ENCODE data around the gene TUBB1.
A peak's percentile ranks its signal among the peaks of the same experiment; 100 is the strongest.
"Not testable (repeated sequence)": the region's sequence is repeated elsewhere in the genome, so short reads cannot be mapped to it uniquely, and the experiment has no call there.

TUBB1 gene

GRCh38 chr20:59024111-59024530 lies 4.9 kb downstream of the TUBB1 start:
- DNase-seq, result no peak

- DNase-seq, result no peak
Observed at GRCh38 chr20:59025086-59025485, 5.9 kb downstream of the TUBB1 start.

DNA sequence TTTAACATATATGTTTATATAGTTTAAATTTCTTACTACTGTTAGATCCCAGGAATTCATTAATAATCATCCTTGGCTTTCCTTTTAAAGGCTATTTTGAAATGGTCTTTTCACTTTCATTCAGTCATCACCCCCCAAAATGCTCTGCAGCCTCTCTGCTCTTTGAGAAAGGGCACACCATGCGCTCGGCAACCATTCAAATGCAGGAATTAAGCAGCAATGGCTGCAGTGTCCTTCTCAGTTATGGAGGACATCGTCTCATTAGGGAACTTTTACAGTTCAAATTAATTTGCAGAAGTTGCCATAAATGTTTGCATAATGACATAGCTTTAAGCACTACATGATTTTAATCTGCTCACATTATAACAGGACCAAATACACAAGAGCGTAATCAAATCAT lies 6.3 kb downstream of the TUBB1 start:
- DNase-seq, result no peak

DNA sequence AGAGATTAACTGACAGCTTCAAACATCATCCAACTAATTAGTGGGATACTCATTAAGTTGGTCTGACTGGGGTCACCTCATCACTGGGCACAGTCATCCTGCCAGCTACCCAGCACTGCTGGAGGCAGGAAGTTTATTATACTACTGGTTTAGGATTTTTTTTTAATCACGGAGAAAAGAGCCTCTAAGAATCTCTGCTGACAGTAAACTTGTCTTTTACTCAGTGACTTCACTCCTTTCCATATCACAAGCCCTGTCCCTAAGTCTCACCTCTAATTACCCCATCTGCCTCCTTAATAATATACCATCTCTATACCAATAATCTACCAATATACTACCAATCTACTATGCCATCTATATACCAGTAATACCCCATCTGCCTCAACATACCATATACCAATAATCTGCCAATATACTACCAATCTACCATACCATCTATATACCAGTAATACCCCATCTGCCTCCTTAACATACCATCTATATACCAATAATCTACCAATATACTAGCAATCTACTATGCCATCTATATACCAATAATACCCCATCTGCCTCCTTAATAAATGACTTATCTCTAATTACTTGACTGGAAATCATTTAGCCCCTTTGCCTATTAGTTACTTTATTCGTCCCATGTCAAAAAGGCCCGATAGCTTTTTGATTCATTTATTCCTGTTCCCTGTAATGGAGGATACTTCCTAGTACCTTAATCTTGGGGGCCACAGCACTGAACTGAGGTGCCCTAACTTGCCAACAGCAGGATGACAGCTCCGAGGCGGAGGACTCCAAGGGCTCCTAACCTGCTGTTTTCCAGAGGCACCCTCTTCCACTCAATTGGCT lies 7.9 kb downstream of the TUBB1 start:
- no peak for DNase-seq

DNA sequence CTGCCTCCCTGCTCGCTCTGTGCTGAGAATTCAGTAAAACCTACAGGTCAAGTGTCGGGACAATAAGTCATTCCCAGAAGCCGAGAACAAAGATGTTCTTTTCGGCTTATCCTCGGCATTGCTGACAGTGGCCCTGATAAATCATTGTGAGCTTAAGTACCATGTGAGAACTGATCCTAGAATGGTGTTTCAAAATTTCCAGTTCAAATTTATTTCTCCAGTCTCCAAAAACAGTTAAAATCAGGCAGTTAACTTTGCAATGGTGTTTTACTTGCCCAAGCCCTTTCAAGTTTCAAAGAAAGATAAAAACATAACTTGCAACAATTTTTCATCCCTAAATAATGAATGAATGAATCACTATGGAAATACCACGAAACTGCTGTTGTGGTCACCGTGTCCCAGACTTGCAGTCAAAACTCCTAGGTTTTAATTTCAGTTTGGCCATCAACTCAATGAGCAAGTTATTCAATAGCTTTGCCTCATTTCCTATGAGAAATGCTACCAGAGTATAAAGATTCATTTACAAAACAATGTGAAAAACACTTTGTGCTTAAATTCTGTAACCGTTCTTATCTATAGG lies 8.6 kb downstream of the TUBB1 start:
- no peak for DNase-seq

DNA sequence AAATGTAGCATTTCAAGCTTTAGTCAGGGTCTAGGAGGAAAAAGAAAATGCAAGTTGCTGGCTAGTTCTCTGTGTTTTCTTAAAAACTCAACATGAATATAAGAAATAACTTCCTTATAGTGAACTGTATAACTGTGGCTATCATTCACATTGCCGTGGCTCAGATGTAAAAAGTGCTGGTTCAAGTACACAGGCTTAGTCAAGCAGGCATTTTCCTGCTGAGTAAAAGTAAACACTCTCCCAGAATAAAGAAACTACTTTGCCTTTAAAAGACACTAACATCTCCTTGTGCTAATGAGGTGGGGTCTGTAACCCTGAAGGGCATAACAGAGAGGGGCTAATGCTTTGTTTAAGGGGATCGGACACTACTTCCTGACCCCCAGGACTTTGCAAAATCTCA lies 9.6 kb downstream of the TUBB1 start:
- no peak for DNase-seq

GRCh38 chr20:59030911-59031563 lies 11.8 kb downstream of the TUBB1 start:
- DNase-seq, result no peak

- no peak for DNase-seq
Observed at GRCh38 chr20:59031564-59032022, 12.4 kb downstream of the TUBB1 start.

DNA sequence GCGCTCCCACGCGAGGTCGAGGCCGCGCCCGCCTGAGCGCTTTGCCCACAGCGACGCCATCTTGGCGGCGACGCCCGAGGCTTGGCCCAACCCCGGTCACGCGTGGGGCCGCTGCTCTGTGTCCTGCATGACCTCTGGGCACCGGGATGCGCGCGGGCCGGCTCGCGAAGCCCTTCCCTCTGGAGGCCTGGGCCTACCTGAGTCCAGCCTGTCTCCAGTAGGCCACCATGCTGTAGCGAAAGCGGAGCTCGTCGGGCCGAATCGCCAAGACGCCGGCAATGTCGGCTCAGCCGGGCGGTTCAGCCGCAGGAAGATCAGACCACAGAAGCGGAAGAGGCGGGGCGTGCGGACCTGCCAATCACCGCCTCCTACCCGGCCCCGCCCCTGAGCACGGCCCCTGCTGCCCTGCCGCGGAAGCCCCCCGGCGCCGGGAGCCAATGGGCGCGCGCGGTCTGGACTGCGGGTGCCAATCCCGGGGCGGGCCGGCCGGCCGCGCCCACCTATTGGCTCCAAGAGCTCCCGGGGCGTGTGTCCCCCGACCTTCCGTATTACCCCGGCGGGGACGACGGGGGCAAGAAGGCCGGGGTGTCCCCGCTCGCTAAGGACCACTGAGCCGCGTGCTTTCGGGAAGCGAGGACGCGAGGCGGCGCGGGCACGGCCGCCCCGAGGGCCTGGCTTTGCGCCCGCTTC lies 12.9 kb downstream of the TUBB1 start, which contains the start of gene ATP5F1E:
Gene ATP5F1E, minus strand, starts transcription at position 313 of the 690 bp plus-strand sequence. Its CDS starts 84 bp downstream, at position 229.
- peak; percentile 88 for DNase-seq

GRCh38 chr20:59032713-59033059 lies 13.5 kb downstream of the TUBB1 start:
- DNase-seq, result peak; percentile 49

DNA sequence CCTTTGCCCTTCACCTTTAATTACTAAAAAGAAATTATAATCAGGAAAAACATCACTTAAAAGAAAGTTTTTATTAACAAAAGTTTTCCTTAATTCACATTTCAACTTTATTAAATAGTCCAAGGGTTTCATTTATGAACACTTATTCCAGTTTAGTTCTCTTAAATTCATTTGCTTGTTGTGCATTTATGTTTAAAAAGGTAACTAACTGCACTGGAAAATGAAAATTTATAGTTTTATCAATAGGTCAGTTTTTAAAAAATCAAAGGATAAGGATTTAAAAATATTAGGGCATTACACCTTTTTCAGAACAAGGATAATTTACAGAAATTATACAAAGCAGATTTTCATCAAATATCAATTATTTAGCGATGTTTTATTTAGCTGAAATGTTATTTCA lies 13.9 kb downstream of the TUBB1 start:
- DNase-seq, result no peak

DNA sequence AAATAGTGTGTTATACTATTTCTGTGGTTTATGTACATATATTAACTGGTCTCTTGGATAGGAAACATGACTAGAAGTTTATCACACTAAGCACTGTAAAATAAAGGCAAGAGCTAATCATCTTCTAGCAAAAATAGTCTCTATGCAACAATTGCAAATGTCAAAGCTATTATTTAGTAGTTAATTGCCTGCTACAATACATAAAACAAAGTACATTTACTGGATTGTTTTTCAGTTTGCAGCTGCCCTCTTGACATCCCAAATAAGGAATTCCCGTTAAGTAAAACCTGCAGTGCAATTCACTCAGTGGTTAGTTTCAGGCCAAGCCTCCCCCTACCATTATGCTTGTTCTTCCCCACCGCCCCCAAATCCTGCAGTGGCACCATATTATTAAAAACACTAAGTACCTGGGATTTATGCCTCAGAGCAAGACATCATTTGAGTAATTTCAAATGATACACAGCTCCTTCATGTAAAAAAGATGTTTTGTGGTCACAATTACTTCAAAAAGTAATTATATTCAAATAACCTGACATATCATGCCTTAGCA lies 14.5 kb downstream of the TUBB1 start:
- DNase-seq, result no peak

DNA sequence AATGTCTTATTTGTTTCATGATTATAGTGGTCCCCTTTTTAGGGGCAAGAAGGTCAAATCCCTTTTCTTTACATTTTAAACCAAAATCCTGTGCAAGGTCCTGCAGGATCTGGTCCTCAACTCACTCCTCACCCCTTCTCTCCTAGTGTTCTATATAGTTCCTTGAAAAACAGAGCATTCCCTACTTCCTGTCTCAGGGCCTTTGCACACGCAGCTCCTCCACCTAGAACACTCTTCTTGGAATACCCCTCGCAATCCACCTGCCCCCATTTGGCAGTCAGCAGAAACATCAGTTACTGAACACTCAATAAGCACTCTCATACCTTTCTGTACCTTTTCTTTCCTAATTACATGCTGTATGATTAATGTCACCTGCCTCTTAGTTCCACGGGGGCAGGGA lies 16.2 kb downstream of the TUBB1 start:
- no peak for DNase-seq

GRCh38 chr20:59037386-59037785 lies 18.2 kb downstream of the TUBB1 start:
- DNase-seq, result no peak

DNA sequence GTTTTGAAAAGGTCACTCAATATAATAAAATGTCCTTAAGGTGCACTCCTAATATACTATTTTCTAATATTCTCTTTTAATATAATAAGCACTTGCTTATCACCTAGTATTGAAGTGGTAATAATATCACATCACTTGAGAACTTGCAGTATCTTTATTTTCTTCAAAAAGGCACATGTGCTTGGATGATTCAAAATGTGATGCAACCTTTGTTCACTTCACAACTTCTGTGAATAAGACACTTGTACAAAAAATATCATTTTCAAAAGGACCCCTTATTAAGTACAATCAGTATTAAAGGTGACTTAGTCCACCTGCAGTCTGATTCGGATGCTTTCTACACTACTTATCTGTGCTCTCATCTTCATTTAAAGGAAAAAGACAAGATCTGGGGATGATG lies 20.0 kb downstream of the TUBB1 start:
- DNase-seq, result no peak

- no peak for DNase-seq
Observed at GRCh38 chr20:59040667-59041066, 21.4 kb downstream of the TUBB1 start.

- not testable (repeated sequence) for DNase-seq
Observed at GRCh38 chr20:59041487-59041886, 22.3 kb downstream of the TUBB1 start.

DNA sequence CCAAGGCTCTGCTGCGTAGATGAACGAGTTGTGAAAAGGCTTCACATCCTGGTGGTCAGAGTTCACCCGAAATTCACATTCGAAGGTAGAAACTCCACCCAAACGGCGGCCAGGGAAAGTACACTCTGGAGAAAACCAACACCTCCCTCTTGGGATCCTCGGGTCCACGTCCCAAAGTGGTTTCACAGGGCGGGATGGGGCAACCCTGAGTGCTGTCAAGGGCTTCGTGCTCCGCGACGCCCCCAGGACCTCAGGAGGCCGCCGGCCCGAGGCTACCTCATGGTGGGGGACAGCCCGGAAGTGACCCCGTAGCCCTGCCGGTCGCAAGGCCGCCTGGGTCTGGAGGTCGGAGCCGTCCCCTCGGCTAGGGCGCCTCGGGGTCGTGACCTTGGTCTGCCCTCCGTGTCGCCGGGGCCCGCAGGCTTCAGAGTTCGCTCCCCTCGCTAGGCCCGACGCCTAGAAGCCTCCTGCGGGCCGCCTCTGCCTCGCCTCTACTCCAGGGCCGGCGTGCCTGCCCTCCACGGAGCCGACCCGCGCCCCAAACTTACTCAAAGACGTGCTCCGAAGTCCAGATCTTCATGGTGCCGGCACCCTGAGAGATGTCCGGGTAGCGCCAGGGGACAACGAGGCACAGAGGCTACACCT lies 23.0 kb downstream of the TUBB1 start, which contains the start of gene PRELID3B:
Gene PRELID3B, minus strand, starts transcription at position 636 of the 645 bp plus-strand sequence. Its CDS starts 56 bp downstream, at position 580.
- no peak for DNase-seq

DNA sequence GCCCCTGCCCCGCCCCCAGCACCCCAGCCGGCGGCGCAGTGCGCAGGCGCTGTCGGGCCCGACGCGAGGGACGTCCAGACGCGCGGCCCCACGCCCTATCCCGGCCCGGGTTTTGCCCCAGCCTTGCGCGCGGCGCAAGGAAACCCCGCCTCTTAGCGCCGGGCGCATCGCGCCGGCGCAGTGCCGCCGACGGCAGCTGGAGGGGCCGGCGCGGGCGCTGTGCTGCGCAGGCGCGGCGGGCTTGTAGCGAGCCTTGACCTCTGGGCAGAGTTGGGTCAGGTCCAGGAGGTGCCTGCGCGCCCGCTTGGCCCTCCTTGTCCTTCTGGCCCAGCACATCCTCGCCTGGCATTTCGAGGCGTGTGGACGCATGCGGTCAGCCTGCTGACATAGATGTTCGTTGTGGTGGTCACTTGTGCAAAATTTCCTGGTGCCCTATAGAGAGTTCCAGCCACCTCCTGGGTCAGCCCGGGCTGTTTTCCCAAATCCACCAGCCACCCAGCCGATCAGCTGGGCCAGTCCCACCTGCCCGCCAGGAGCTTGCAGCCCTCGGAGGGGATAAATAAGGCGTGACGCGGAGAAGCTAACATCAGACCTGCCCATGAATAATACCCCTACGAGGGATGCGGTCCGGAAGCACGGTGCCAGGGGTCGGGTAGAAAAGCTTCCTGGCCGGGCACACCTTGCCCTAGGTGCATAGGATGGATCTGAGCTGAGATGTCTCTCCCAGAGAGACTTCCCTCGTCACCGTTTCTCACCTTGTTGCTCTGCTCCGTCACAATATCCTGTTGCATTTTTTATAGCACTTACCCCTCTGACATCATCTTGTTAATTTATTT lies 23.8 kb downstream of the TUBB1 start:
- peak; percentile 52 for DNase-seq

DNA sequence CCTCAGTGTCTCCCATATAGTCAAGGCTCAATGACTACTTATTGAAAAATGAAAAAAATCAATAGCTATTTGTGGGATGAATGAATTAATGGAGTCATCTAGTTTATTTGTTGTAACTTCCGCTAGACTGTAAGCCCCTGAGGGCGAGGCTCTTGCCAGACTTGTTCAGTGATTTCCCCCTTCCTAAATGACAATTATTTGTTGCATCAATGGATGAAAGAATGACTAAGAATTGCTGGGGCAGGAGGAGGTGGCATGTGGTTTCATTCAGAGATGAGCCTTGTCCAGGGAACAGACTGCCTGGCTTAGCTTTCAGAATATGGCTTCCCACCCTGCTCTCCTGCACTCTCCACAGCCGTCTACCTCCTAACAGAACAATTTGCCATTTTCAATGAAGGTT lies 24.5 kb downstream of the TUBB1 start:
- no peak for DNase-seq

DNA sequence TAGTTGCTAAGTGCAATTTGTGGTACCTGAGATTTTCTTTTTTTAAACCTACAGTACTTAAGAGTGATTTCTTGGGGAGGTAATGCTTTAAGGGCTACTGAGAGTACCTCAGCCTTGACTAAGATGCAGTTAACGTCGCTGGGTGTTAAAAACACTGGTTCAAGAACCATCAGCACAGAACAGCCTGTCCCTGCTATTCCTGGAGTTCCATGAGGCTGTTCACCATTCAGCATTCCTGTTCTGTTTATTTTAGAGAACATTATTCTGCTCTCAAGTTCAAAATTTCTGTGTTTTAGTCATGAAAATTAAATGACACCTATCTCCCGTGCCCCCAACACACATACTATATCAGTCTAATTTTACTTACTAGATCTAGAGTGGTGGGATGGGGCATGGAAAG lies 25.1 kb downstream of the TUBB1 start:
- DNase-seq, result no peak

Data from NCI-H748 treated with DMSO at 0.1 percent for 48 hours (cell line).